ENCODE results near the gene SGK1.

- TF ChIP-seq EP300 (IDR thresholded peaks at IDR 0.05; ENCODE audit: low read depth) (no peak), CTCF (IDR thresholded peaks at IDR 0.05) (no peak)
Observed at GRCh38 chr6:134253681-134254080, 64.2 kb downstream of the SGK1 start.
